ENCODE data around the gene COL4A6.

DNA sequence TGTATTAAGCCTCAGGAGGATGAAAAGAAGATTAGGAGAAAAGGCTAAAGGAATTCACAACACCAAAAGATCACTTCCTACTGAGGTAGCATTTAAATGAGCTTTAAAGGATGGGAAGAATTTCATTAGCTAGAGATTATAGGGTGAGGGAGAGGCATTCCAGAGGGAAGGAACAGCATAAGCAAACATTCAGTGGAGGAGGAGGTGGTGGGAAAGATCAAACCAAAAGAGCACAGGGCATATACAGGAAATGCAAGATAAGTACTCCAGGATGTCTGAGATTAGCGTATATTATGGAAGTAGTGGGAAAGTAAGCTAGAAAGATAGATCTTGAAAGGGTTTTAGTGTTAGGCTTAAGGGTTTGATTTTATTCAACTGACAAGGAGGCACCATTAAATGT is 84.8 kb downstream of the COL4A6 start:
- TF ChIP-seq EZH2 (IDR thresholded peaks at IDR 0.05; ENCODE audit: borderline replicate concordance, low read length) (no peak), CTCF (IDR thresholded peaks at IDR 0.05; ENCODE audit: low read length) (no peak)

Measured in OCI-LY1 (cell line).